Measurements from ENCODE around the gene ZFYVE21. TPM values are rescaled to one million over a fixed set of nuclear protein-coding genes. Genes with fewer than 3 reads are reported as not detected.

Gene ZFYVE21
- total RNA-seq, 1 donor from 2014 or later = 53.9 TPM

DNA sequence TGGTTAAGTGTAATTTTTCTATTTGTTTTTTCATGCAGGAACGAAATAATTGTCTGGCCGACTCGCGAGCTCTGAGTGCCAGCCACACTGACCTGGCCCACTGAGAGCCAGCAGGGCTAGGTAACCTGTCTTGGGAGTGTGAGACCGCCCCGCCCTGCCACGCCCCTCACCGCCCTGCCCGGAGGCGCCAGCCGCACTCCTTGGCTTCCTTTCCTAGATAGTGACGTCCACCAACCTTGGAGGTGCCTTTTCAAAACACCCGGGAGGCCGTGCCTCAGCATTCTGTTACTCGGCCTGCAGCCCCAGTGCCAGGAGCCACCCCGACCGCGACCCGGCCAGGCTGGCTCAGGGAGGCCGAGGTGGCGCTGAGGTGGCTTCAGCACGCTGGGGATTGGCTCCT lies 22.1 kb upstream of the ZFYVE21 start:
- TF ChIP-seq, protein P1, sequence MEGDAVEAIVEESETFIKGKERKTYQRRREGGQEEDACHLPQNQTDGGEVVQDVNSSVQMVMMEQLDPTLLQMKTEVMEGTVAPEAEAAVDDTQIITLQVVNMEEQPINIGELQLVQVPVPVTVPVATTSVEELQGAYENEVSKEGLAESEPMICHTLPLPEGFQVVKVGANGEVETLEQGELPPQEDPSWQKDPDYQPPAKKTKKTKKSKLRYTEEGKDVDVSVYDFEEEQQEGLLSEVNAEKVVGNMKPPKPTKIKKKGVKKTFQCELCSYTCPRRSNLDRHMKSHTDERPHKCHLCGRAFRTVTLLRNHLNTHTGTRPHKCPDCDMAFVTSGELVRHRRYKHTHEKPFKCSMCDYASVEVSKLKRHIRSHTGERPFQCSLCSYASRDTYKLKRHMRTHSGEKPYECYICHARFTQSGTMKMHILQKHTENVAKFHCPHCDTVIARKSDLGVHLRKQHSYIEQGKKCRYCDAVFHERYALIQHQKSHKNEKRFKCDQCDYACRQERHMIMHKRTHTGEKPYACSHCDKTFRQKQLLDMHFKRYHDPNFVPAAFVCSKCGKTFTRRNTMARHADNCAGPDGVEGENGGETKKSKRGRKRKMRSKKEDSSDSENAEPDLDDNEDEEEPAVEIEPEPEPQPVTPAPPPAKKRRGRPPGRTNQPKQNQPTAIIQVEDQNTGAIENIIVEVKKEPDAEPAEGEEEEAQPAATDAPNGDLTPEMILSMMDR (IDR thresholded peaks at IDR 0.05; ENCODE audit: insufficient read depth, low read length, poor library complexity, severe bottlenecking) = no peak
- DNase-seq (ENCODE audit: low read depth) = no peak
- Histone ChIP-seq H3K27me3 (ENCODE audit: control insufficient read depth, insufficient read depth, low read length) (no peaks in the 10 kb centered on the region), H3K4me3 (ENCODE audit: low read depth, low read length) (no peak overlapping the region), H3K36me3 (ENCODE audit: control insufficient read depth, insufficient read depth, low read length) (peaks cover 4% of the 10 kb centered on the region)

DNA sequence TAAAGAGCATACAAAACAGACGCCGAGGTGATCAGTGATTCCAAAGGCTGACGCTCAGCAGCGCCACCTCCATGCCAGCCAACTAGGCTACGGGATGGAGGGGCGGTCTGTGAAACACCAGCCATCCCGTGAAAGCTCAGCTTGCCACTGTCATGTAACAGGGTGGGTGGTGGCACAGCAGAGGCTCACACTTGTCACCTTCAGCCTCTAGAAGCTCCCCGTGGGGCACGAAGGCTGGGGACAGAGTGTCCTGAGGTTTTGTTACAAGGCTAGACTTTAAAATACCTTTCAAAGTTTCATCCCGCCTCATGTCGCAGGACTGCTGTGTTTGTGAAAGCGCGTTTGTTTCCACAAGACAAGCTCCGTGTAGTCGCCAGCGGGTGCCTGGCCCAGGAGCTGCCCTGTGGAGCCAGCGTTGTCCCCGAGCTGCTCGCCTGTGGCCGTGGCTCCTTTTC lies 21.0 kb upstream of the ZFYVE21 start:
- Histone ChIP-seq H3K27me3 (ENCODE audit: control insufficient read depth, insufficient read depth, low read length) (no peaks in the 10 kb centered on the region), H3K36me3 (ENCODE audit: control insufficient read depth, insufficient read depth, low read length) (peaks cover 4% of the 10 kb centered on the region), H3K4me3 (ENCODE audit: low read depth, low read length) (no peak overlapping the region)
- TF ChIP-seq, protein P1 (IDR thresholded peaks at IDR 0.05; ENCODE audit: insufficient read depth, low read length, poor library complexity, severe bottlenecking) = no peak
- no peak for DNase-seq (ENCODE audit: low read depth)

GRCh38 chr14:103695296-103696069 lies 20.1 kb upstream of the ZFYVE21 start:
- H3K27me3 ChIP-seq (ENCODE audit: control insufficient read depth, insufficient read depth, low read length) = no peaks in the 10 kb centered on the region
- peaks cover 4% of the 10 kb centered on the region for H3K36me3 ChIP-seq (ENCODE audit: control insufficient read depth, insufficient read depth, low read length)

GRCh38 chr14:103696070-103696402 lies 19.6 kb upstream of the ZFYVE21 start:
- no peak for DNase-seq (ENCODE audit: low read depth)
- TF ChIP-seq, protein P1 (IDR thresholded peaks at IDR 0.05; ENCODE audit: insufficient read depth, low read length, poor library complexity, severe bottlenecking) = no peak
- Histone ChIP-seq H3K4me3 (ENCODE audit: low read depth, low read length) (no peak overlapping the region), H3K27me3 (ENCODE audit: control insufficient read depth, insufficient read depth, low read length) (no peaks in the 10 kb centered on the region), H3K36me3 (ENCODE audit: control insufficient read depth, insufficient read depth, low read length) (peaks cover 6% of the 10 kb centered on the region)

More at GRCh38 chr14:103695296-103696069, 20.1 kb upstream of the ZFYVE21 start:
- DNase-seq (ENCODE audit: low read depth) = no peak
- no peak overlapping the region for H3K4me3 ChIP-seq (ENCODE audit: low read depth, low read length)
- TF ChIP-seq, protein P1 (IDR thresholded peaks at IDR 0.05; ENCODE audit: insufficient read depth, low read length, poor library complexity, severe bottlenecking) = no peak

GRCh38 chr14:103696466-103697071 lies 19.0 kb upstream of the ZFYVE21 start:
- no peaks in the 10 kb centered on the region for H3K27me3 ChIP-seq (ENCODE audit: control insufficient read depth, insufficient read depth, low read length)
- peaks cover 6% of the 10 kb centered on the region for H3K36me3 ChIP-seq (ENCODE audit: control insufficient read depth, insufficient read depth, low read length)
- TF ChIP-seq, protein P1 (IDR thresholded peaks at IDR 0.05; ENCODE audit: insufficient read depth, low read length, poor library complexity, severe bottlenecking) = no peak
- no peak for DNase-seq (ENCODE audit: low read depth)
- no peak overlapping the region for H3K4me3 ChIP-seq (ENCODE audit: low read depth, low read length)
